ENCODE data around the gene RPL37A.

RPL37A gene

GRCh38 chr2:216534809-216535208 is 36.2 kb downstream of the RPL37A start:
- no peak overlapping the region for H3K9ac ChIP-seq
- peak overlapping the region; percentile 7 for H3K27ac ChIP-seq
- H3K4me1 ChIP-seq = peaks cover 3% of the 10 kb centered on the region

DNA sequence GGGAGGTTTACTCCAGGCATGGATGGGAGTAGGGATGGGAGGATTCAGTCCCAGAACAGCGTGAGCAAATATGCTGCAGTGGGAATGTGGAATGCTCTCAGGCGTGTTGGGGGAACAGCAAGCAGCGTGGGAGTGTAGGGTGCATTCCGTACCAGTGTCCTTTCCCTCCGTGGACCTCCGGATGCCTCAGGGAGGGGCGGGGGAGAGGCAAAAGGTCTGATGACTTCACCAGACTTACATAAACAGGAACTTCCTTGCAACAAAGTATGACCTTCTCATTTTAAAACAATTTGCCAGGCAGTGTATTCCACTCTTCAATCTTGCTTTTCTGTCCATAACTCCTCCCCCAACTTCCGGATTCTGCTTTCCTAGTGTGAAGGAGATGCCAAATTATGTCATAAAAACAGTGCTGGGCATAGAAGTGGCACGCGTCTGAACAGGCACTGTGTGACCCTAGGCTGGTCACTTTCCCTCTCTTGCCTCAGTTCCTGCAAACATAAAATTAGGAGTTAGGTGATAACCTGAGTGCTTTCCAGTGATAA is 36.9 kb downstream of the RPL37A start:
- Histone ChIP-seq H3K9me3 (ENCODE audit: control insufficient read depth, low read length) (no peaks in the 10 kb centered on the region), H2AFZ (peak overlapping the region; percentile 29), H3K4me3 (ENCODE audit: low read depth, low read length) (no peak overlapping the region), H3K9ac (no peak overlapping the region), H3K36me3 (ENCODE audit: control insufficient read depth, insufficient read depth, low read length) (no peaks in the 10 kb centered on the region), H3K4me2 (ENCODE audit: low read length) (no peak overlapping the region), H3K27ac (peak overlapping the region; percentile 54), H3K79me2 (no peaks in the 10 kb centered on the region), H3K27me3 (ENCODE audit: control insufficient read depth, insufficient read depth, low read length) (peaks cover 3% of the 10 kb centered on the region), H3K4me1 (peaks cover 3% of the 10 kb centered on the region)
- TF ChIP-seq, protein P1, sequence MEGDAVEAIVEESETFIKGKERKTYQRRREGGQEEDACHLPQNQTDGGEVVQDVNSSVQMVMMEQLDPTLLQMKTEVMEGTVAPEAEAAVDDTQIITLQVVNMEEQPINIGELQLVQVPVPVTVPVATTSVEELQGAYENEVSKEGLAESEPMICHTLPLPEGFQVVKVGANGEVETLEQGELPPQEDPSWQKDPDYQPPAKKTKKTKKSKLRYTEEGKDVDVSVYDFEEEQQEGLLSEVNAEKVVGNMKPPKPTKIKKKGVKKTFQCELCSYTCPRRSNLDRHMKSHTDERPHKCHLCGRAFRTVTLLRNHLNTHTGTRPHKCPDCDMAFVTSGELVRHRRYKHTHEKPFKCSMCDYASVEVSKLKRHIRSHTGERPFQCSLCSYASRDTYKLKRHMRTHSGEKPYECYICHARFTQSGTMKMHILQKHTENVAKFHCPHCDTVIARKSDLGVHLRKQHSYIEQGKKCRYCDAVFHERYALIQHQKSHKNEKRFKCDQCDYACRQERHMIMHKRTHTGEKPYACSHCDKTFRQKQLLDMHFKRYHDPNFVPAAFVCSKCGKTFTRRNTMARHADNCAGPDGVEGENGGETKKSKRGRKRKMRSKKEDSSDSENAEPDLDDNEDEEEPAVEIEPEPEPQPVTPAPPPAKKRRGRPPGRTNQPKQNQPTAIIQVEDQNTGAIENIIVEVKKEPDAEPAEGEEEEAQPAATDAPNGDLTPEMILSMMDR (IDR thresholded peaks at IDR 0.05) = no peak

More at GRCh38 chr2:216534809-216535208, 36.2 kb downstream of the RPL37A start:
- Histone ChIP-seq H3K4me3 (ENCODE audit: low read depth, low read length) (no peak overlapping the region), H3K36me3 (ENCODE audit: control insufficient read depth, insufficient read depth, low read length) (no peaks in the 10 kb centered on the region), H3K79me2 (no peaks in the 10 kb centered on the region), H3K4me2 (ENCODE audit: low read length) (no peak overlapping the region), H2AFZ (no peak overlapping the region), H3K27me3 (ENCODE audit: control insufficient read depth, insufficient read depth, low read length) (peaks cover 3% of the 10 kb centered on the region), H3K9me3 (ENCODE audit: control insufficient read depth, low read length) (no peaks in the 10 kb centered on the region)
- TF ChIP-seq, protein P1 (IDR thresholded peaks at IDR 0.05) = no peak

GRCh38 chr2:216536734-216537210 is 38.1 kb downstream of the RPL37A start:
- TF ChIP-seq, protein P1 (IDR thresholded peaks at IDR 0.05) = no peak
- H3K9me3 ChIP-seq (ENCODE audit: control insufficient read depth, low read length) = no peaks in the 10 kb centered on the region
- H3K9ac ChIP-seq = no peak overlapping the region
- H3K27me3 ChIP-seq (ENCODE audit: control insufficient read depth, insufficient read depth, low read length) = peaks cover 3% of the 10 kb centered on the region
- no peak overlapping the region for H3K4me2 ChIP-seq (ENCODE audit: low read length)
- peaks cover 3% of the 10 kb centered on the region for H3K4me1 ChIP-seq
- H3K79me2 ChIP-seq = no peaks in the 10 kb centered on the region
- H3K36me3 ChIP-seq (ENCODE audit: control insufficient read depth, insufficient read depth, low read length) = no peaks in the 10 kb centered on the region
- H3K4me3 ChIP-seq (ENCODE audit: low read depth, low read length) = no peak overlapping the region
- H3K27ac ChIP-seq = no peak overlapping the region
- H2AFZ ChIP-seq = no peak overlapping the region

DNA sequence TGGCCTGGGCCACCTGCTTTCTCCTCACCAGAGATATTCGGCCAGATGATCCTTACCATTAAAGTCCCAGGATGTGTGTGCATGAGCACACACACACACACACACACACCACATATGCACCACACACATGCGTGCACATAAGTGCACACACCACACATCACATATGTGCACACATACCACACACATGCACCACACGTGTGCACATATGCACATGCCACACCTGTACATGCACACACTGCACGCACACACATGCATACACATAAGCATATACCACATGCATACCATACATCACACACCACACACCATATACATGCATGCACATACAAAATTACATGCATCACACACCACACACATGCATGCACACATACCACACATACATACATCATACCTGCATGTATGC is 38.7 kb downstream of the RPL37A start:
- TF ChIP-seq, protein P1 (IDR thresholded peaks at IDR 0.05) = no peak
- peaks cover 3% of the 10 kb centered on the region for H3K4me1 ChIP-seq
- no peak overlapping the region for H3K4me3 ChIP-seq (ENCODE audit: low read depth, low read length)
- H3K27ac ChIP-seq = no peak overlapping the region
- no peaks in the 10 kb centered on the region for H3K36me3 ChIP-seq (ENCODE audit: control insufficient read depth, insufficient read depth, low read length)
- no peak overlapping the region for H3K9ac ChIP-seq
- peaks cover 3% of the 10 kb centered on the region for H3K27me3 ChIP-seq (ENCODE audit: control insufficient read depth, insufficient read depth, low read length)
- H3K4me2 ChIP-seq (ENCODE audit: low read length) = no peak overlapping the region
- H3K79me2 ChIP-seq = no peaks in the 10 kb centered on the region
- H3K9me3 ChIP-seq (ENCODE audit: control insufficient read depth, low read length) = no peaks in the 10 kb centered on the region
- no peak overlapping the region for H2AFZ ChIP-seq

GRCh38 chr2:216538538-216538937 is 39.9 kb downstream of the RPL37A start:
- Histone ChIP-seq H3K36me3 (ENCODE audit: control insufficient read depth, insufficient read depth, low read length) (no peaks in the 10 kb centered on the region), H3K27me3 (ENCODE audit: control insufficient read depth, insufficient read depth, low read length) (peaks cover 3% of the 10 kb centered on the region), H3K9ac (no peak overlapping the region), H3K4me2 (ENCODE audit: low read length) (no peak overlapping the region), H3K4me3 (ENCODE audit: low read depth, low read length) (no peak overlapping the region), H3K9me3 (ENCODE audit: control insufficient read depth, low read length) (no peaks in the 10 kb centered on the region), H2AFZ (no peak overlapping the region), H3K27ac (no peak overlapping the region), H3K4me1 (peaks cover 3% of the 10 kb centered on the region), H3K79me2 (no peaks in the 10 kb centered on the region)
- TF ChIP-seq, protein P1 (IDR thresholded peaks at IDR 0.05) = no peak
